Measurements from ENCODE around the gene L3MBTL2.
"Not testable (repeated sequence)": the region's sequence is repeated elsewhere in the genome, so short reads cannot be mapped to it uniquely, and the experiment has no call there.

L3MBTL2 gene

DNA sequence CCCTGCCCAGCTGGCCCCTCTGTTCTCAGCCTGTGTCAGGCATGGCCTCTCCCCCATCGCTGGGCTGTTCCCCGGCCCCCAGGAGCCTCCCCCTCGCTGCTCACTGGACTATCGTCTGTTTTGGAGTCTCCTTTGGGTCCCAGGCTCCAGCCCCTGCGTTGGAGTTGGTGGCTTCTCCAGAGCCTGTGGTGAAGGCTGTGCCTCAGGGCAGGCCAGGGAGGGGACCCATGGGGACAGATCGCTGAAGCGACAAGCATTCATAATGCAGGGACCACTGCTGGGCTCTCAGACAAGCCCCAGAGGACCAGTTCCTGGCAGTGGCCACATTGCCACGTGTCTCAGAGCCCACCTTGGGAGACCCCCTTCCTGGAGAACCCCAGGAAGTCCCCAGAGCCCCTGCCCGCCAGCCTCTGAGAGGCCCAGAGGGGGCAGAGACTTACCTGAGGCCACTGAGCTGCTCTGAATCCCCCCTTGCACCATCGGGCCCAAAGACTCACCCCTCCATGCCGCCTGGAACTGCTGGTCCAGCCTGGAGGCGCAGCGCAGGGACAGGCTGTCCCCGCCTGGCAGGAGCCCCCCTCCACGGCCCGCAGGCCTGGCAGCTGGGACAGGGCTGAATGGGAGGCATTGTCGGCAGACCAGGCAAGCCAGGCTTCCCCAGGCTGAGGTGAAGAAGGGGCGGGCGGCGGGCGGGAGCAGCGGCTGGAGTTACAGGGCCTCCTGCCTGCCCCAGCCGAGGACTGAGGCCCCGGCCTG is 35.4 kb downstream of the L3MBTL2 start, which contains the start of gene CHADL:
CHADL (minus strand) TSS at position 555 of the 756 bp plus-strand sequence; CDS start at position 505, 50 bp downstream.
- no peak for DNase-seq (ENCODE audit: low read depth in 1 of 2, low spot score in 1 of 2)

GRCh38 chr22:41241133-41241676 is 36.1 kb downstream of the L3MBTL2 start:
- no peak for DNase-seq (ENCODE audit: low read depth in 1 of 2, low spot score in 1 of 2)

DNA sequence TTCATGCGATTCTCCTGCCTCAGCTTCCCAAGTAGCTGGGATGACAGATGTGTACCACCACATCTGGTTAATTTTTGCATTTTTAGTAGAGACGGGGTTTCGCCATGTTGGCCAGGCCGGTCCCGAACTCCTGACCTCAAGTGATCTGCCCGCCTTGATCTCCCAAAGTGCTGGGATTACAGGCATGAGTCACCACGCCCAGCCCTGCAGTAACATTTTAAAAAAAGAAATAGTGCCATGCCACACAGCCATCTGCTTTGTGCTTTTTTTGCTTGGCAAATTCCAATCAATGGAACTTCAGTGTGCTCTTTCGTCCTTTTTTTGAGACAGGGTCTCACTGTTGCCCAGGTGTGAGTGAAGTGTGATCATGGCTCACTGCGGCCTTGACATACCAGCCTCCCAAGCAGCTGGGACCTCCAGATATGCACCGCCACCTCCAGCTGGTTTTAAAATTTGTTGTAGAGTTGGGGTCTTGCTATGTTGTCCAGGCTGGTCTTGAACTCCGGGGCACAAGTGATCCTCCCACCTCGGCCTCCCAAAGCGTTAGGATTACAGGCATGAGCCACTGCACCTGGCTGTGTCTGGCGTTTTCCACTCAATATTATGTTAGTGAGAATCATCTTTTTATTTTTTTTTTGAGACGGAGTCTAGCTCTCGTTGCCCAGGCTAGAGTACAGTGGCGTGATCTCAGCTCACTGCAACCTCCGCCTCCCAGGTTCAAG is 37.4 kb downstream of the L3MBTL2 start:
- DNase-seq (ENCODE audit: low read depth in 1 of 2, low spot score in 1 of 2) = no peak

DNA sequence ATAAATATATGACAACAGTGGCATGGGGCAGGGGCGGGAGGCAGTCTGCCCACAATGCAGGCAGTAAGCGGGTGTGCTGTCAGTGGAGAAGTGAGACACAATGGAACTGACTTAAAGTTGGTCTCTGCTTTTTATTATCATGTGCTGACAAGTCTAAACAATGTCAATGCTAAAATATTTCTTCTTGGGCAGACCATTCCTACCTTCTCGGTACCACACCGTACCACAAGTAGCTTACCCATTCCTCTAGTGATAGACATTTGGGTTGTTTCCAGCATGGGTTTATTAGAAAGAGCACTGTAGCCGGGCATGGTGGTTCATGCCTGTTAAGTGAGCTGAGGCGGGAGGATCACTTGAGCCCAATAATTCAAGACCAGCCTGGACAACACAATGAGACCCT is 38.2 kb downstream of the L3MBTL2 start:
- DNase-seq (ENCODE audit: low read depth in 1 of 2, low spot score in 1 of 2) = no peak

DNA sequence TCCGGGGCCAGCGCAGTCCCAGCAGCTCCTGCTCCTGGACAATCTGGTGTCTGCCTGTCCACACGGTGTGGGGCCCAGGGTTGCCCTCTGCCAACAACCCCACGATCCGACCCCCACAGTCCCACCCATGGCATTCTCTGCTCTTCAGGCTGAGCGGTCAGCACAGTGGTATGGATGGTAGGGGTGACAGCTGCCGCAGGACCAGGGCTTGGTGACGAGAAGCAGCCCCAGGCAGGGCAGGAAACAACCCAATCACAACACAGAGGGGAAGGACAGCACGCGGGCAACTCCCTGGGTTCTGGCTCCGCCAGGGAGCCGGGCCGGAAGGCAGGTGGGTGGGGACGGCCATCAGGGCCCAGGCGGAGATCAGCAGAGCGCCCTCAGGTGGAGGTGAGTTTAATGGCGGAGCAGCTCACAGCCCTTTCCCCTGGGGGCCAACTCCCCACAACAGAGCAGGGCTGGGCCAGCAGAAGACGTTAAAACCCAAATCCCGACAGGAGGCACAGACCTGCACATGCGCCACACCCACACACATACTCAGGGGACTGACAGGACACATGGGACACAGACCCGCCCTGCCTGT is 40.9 kb downstream of the L3MBTL2 start:
- DNase-seq (ENCODE audit: low read depth in 1 of 2, low spot score in 1 of 2) = no peak

GRCh38 chr22:41247703-41248102 is 42.6 kb downstream of the L3MBTL2 start:
- no peak for DNase-seq (ENCODE audit: low read depth in 1 of 2, low spot score in 1 of 2)

DNA sequence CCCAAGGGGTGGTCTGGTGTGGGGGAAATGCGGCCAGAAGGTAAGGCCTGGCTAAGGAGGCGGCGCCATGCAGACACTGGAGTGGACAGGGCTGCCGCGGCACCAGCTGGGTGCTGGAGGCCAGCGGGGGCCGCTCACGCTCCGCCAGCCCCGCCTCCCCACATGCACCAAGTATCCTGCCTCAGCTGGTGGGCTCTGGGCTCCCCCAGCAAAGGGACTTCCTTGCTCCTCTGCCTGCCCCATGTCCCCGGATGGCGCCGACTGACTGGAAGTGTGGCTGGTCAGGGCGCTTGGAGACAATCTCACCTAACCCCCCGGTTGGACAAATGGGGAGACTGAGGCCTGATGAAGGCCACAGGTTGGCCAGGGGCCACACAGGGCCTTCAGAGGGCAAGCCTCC is 43.2 kb downstream of the L3MBTL2 start:
- DNase-seq (ENCODE audit: low read depth in 1 of 2, low spot score in 1 of 2) = no peak

DNA sequence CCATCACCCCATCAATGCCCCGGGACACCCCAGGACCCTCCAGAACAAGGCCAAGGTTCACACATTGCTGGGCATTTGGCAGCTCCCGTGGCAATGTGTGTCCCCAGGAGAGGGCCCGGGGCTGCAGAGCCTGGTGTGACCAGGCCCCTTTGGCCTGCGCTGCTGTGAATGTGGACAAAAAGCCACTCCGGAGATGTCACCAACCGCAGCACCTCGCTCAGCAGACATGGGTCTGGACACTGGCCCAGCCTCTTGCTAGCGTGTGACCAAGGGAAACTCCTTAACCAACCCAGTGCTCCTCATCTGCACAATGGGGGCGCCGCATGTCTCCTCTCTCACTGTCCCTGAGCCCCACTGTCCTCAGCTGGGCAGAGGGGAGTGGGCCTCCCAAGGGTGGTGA is 43.6 kb downstream of the L3MBTL2 start:
- DNase-seq (ENCODE audit: low read depth in 1 of 2, low spot score in 1 of 2) = no peak

GRCh38 chr22:41249442-41249841 is 44.3 kb downstream of the L3MBTL2 start:
- no peak for DNase-seq (ENCODE audit: low read depth in 1 of 2, low spot score in 1 of 2)

DNA sequence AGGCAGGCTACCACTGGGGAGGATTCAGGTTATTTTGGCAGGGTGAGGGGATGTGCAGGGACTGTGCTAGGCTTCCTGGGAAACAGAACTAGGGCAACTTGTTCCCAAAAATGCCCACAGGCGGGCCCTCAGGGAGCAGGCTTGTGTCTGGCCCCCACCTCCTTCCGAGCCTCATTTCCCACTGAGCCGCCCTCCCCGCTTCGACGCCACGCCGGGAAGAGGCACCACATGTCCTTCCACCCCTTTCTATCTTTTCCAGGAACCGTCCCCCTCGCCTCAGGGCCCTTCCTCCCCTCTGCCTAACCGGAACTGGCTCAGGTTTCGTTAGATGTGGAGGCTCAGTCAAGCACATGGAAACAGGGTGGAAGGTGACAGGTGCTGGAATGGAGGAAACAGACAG is 45.0 kb downstream of the L3MBTL2 start:
- no peak for DNase-seq (ENCODE audit: low read depth in 1 of 2, low spot score in 1 of 2)

GRCh38 chr22:41252365-41252764 is 47.3 kb downstream of the L3MBTL2 start:
- no peak for DNase-seq (ENCODE audit: low read depth in 1 of 2, low spot score in 1 of 2)

GRCh38 chr22:41254230-41254629 is 49.1 kb downstream of the L3MBTL2 start:
- DNase-seq (ENCODE audit: low read depth in 1 of 2, low spot score in 1 of 2) = no peak

- DNase-seq (ENCODE audit: low read depth in 1 of 2, low spot score in 1 of 2) = no peak
Measured at GRCh38 chr22:41256254-41257253, 51.4 kb downstream of the L3MBTL2 start.

GRCh38 chr22:41257696-41258095 is 52.6 kb downstream of the L3MBTL2 start:
- no peak for DNase-seq (ENCODE audit: low read depth in 1 of 2, low spot score in 1 of 2)

DNA sequence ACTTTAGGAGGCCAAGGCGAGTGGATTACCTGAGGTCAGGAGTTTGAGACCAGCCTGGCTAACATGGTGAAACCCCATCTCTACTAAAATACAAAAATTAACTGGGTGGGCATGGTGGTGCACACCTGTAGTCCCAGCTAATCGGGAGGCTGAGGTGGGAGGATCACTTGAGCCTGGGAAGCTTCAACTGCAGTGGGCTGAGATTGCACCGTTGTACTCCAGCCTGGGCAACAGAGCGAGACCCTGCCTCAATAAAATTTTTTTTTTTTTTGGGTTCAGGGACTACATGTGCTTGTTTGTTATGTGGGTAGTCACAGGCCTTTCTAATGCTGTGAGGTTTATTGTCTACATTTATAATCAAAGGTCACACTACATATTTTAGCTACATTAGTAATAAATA is 54.6 kb downstream of the L3MBTL2 start:
- not testable (repeated sequence) for DNase-seq (ENCODE audit: low read depth in 1 of 2, low spot score in 1 of 2)

GRCh38 chr22:41260871-41261270 is 55.8 kb downstream of the L3MBTL2 start:
- DNase-seq (ENCODE audit: low read depth in 1 of 2, low spot score in 1 of 2) = no peak

DNA sequence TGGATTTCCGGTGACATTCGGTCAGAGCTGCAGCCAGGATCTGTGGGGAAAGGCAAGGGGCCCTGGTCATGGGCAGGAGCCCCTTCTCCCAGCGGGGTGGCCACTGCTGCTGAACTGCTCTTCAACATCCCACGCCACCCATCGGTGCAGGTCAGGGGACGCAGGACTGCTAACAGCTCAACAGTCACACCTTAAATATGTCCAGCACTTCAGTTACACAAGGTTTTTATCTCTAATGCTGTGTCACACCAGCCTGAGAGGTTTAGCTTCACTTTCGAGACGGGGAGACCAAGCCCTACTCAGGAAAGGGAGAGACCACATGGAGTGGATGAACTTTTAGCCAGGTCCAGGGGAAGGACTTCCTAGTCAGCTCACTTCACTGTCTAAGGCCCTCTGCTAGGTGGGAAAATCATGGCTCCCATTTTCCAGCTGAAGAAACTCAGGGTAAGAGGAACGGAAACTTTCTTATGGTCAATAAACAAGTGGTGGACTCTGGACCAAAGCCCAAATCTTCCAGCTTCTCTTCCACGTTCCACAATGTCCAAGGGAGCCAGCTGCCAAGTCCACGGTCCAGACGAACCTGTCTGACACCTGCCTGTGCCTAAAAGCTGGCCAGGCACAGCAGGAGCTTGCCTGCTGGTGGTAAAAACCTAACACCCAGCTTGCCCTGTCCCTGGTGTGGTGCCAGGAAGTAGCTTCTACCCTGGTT is 56.6 kb downstream of the L3MBTL2 start:
- DNase-seq (ENCODE audit: low read depth in 1 of 2, low spot score in 1 of 2) = no peak

DNA sequence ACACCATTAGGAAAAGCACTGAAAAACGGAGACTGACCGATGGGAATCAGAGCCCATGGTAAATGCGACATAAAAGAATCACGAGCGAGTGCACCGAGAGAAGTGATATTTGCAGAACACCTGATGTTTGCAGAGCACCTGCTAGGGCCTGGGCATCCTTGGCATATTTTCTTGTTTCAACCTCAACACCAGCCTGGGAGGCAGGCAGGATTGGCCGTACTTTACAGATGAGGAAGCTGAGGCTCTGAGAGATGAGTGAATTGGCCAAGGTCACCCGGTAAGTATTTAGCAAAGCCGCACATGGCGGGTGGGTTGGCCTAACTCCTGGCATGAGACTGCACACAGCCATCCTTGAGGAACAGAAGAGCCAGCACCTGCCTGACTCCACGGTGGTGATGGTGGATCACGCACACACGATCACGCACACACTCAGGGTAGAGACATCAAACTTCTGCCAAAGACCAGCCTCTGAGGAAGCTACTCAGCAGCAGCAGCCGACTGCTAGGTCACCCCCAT is 57.2 kb downstream of the L3MBTL2 start:
- DNase-seq (ENCODE audit: low read depth in 1 of 2, low spot score in 1 of 2) = no peak

DNA sequence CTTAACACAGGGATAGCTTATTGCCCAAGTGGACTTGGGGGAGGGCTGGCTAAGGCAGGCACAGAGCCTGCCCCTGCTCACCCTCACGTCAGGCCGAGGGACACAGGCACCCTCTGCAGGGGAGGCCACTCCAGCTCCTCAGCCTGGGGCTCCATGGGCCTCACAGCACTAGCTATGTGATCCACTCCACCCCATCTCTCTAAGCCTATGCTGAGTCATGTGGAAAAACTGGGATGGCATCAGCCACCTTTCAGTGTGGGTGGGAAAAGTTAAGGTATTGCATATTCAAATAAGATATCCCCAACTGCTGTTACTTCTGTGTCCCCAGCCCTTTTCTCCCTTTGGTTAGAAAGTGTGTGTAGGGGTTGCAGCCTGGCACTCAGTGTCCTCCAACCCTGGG is 58.6 kb downstream of the L3MBTL2 start:
- no peak for DNase-seq (ENCODE audit: low read depth in 1 of 2, low spot score in 1 of 2)

DNA sequence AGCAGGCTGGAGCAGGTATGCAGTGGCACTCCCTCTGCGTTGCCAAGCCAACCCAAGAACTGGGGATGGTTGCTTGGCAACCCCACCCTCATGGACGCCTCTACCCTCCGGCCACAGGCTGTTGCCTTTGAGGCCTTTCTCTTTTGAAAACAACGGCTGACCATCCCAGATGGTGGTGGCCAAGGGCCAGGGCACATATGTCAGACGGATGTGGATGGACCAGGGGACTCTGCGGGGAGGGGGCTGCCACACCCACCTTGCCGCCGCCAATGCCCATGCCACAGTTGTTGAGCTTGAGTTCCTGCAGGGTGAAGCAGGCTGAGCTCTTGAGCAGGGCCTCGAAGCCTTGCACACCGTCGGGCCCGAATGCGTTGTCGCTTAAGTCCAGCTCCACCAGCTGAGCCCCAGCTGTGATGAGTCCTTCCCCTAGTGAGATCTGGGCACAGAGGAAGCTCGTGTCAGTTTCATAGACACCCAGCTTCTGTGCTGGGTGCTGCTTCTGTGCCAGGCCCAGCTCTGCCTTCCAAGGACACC is 59.4 kb downstream of the L3MBTL2 start:
- no peak for DNase-seq (ENCODE audit: low read depth in 1 of 2, low spot score in 1 of 2)

All from activated CD4-positive, alpha-beta T cell treated with anti-CD3 and anti-CD28 coated beads, Interleukin-2, amount 50 U/mL, for 24 hours (primary cell).